ENCODE measurements around the gene GRIK3.
A peak's percentile ranks its signal among the peaks of the same experiment; 100 is the strongest.

Gene GRIK3

GRCh38 chr1:37055631-37056030, 21.3 kb upstream of the GRIK3 start:
- Histone ChIP-seq H3K27me3 (ENCODE audit: insufficient read depth, low read length, poor library complexity) (no peaks in the 10 kb centered on the region), H3K4me2 (ENCODE audit: low read length) (no peak overlapping the region), H3K79me1 (ENCODE audit: low read length) (no peaks in the 10 kb centered on the region), H3K9ac (ENCODE audit: low read length) (no peak overlapping the region), H2BK5ac (ENCODE audit: low read length) (no peak overlapping the region), H2BK120ac (ENCODE audit: low read depth, low read length) (no peak overlapping the region), H3K4me1 (ENCODE audit: control insufficient read depth, low read depth, low read length) (no peaks in the 10 kb centered on the region), H4K8ac (ENCODE audit: low read depth, low read length) (no peak overlapping the region), H3K36me3 (ENCODE audit: control insufficient read depth, insufficient read depth, low read length) (no peaks in the 10 kb centered on the region), H2AK5ac (ENCODE audit: low read length) (no peak overlapping the region), H3K4me3 (ENCODE audit: low read length) (no peak overlapping the region), H2BK15ac (replicated peaks; ENCODE audit: low read depth) (no peak overlapping the region), H4K5ac (ENCODE audit: low read length) (no peak overlapping the region), H3K79me2 (ENCODE audit: control insufficient read depth, insufficient read depth, low read length) (no peaks in the 10 kb centered on the region), H3K27ac (ENCODE audit: low read depth, low read length) (no peak overlapping the region), H3K18ac (ENCODE audit: low read length) (no peak overlapping the region), H3K23ac (ENCODE audit: low read length) (no peak overlapping the region), H3K4ac (ENCODE audit: low read depth, low read length) (no peak overlapping the region), H3K56ac (ENCODE audit: low read length) (no peak overlapping the region)
- WGBS (ENCODE audit: extremely low coverage, insufficient coverage, low lambda C conversion rate): no CpG with 5 or more reads among the region's 3 CpGs
- DNase-seq: no peak

- Histone ChIP-seq H3K79me1 (ENCODE audit: low read length) (no peaks in the 10 kb centered on the region), H3K4me1 (ENCODE audit: control insufficient read depth, low read depth, low read length) (no peaks in the 10 kb centered on the region), H2BK5ac (ENCODE audit: low read length) (no peak overlapping the region), H3K18ac (ENCODE audit: low read length) (no peak overlapping the region), H3K9ac (ENCODE audit: low read length) (no peak overlapping the region), H3K79me2 (ENCODE audit: control insufficient read depth, insufficient read depth, low read length) (no peaks in the 10 kb centered on the region), H2BK120ac (ENCODE audit: low read depth, low read length) (no peak overlapping the region), H4K5ac (ENCODE audit: low read length) (no peak overlapping the region), H3K4ac (ENCODE audit: low read depth, low read length) (no peak overlapping the region), H3K4me2 (ENCODE audit: low read length) (no peak overlapping the region), H3K56ac (ENCODE audit: low read length) (no peak overlapping the region), H3K27ac (ENCODE audit: low read depth, low read length) (no peak overlapping the region), H3K36me3 (ENCODE audit: control insufficient read depth, insufficient read depth, low read length) (no peaks in the 10 kb centered on the region), H3K27me3 (ENCODE audit: insufficient read depth, low read length, poor library complexity) (no peaks in the 10 kb centered on the region), H3K23ac (ENCODE audit: low read length) (no peak overlapping the region), H2AK5ac (ENCODE audit: low read length) (no peak overlapping the region), H2BK15ac (replicated peaks; ENCODE audit: low read depth) (no peak overlapping the region), H3K4me3 (ENCODE audit: low read length) (no peak overlapping the region), H4K8ac (ENCODE audit: low read depth, low read length) (no peak overlapping the region)
- WGBS (ENCODE audit: extremely low coverage, insufficient coverage, low lambda C conversion rate): no CpG with 5 or more reads among the region's 5 CpGs
- DNase-seq: no peak
Measured at GRCh38 chr1:37053173-37053572, 18.9 kb upstream of the GRIK3 start.

GRCh38 chr1:37052120-37052519, 17.8 kb upstream of the GRIK3 start:
- no peaks in the 10 kb centered on the region for H3K4me1 ChIP-seq (ENCODE audit: control insufficient read depth, low read depth, low read length)
- H3K79me2 ChIP-seq (ENCODE audit: control insufficient read depth, insufficient read depth, low read length): no peaks in the 10 kb centered on the region
- no peak overlapping the region for H3K27ac ChIP-seq (ENCODE audit: low read depth, low read length)
- no peak overlapping the region for H3K4me2 ChIP-seq (ENCODE audit: low read length)
- no peak overlapping the region for H3K23ac ChIP-seq (ENCODE audit: low read length)
- no peak overlapping the region for H3K4ac ChIP-seq (ENCODE audit: low read depth, low read length)
- H3K18ac ChIP-seq (ENCODE audit: low read length): no peak overlapping the region
- no peak overlapping the region for H2BK120ac ChIP-seq (ENCODE audit: low read depth, low read length)
- no peak overlapping the region for H2BK15ac ChIP-seq (replicated peaks; ENCODE audit: low read depth)
- no peaks in the 10 kb centered on the region for H3K79me1 ChIP-seq (ENCODE audit: low read length)
- no peaks in the 10 kb centered on the region for H3K36me3 ChIP-seq (ENCODE audit: control insufficient read depth, insufficient read depth, low read length)
- no peak overlapping the region for H4K5ac ChIP-seq (ENCODE audit: low read length)
- no peak overlapping the region for H4K8ac ChIP-seq (ENCODE audit: low read depth, low read length)
- no CpG with 5 or more reads among the region's 1 CpG for whole genome bisulfite sequencing (ENCODE audit: extremely low coverage, insufficient coverage, low lambda C conversion rate)
- no peak overlapping the region for H3K56ac ChIP-seq (ENCODE audit: low read length)
- H3K4me3 ChIP-seq (ENCODE audit: low read length): no peak overlapping the region
- DNase-seq: peak; percentile 30
- no peak overlapping the region for H2BK5ac ChIP-seq (ENCODE audit: low read length)
- no peak overlapping the region for H3K9ac ChIP-seq (ENCODE audit: low read length)
- H2AK5ac ChIP-seq (ENCODE audit: low read length): no peak overlapping the region
- no peaks in the 10 kb centered on the region for H3K27me3 ChIP-seq (ENCODE audit: insufficient read depth, low read length, poor library complexity)

- Histone ChIP-seq H3K27ac (ENCODE audit: low read depth, low read length) (no peak overlapping the region), H4K5ac (ENCODE audit: low read length) (no peak overlapping the region), H3K4me2 (ENCODE audit: low read length) (no peak overlapping the region), H2BK5ac (ENCODE audit: low read length) (no peak overlapping the region), H3K79me2 (ENCODE audit: control insufficient read depth, insufficient read depth, low read length) (no peaks in the 10 kb centered on the region), H4K8ac (ENCODE audit: low read depth, low read length) (no peak overlapping the region), H3K4me1 (ENCODE audit: control insufficient read depth, low read depth, low read length) (no peaks in the 10 kb centered on the region), H3K4ac (ENCODE audit: low read depth, low read length) (no peak overlapping the region), H3K4me3 (ENCODE audit: low read length) (no peak overlapping the region), H3K23ac (ENCODE audit: low read length) (no peak overlapping the region), H3K9ac (ENCODE audit: low read length) (no peak overlapping the region), H3K27me3 (ENCODE audit: insufficient read depth, low read length, poor library complexity) (no peaks in the 10 kb centered on the region), H2BK15ac (replicated peaks; ENCODE audit: low read depth) (no peak overlapping the region), H2BK120ac (ENCODE audit: low read depth, low read length) (no peak overlapping the region), H2AK5ac (ENCODE audit: low read length) (no peak overlapping the region), H3K56ac (ENCODE audit: low read length) (no peak overlapping the region), H3K36me3 (ENCODE audit: control insufficient read depth, insufficient read depth, low read length) (no peaks in the 10 kb centered on the region), H3K18ac (ENCODE audit: low read length) (no peak overlapping the region), H3K79me1 (ENCODE audit: low read length) (no peaks in the 10 kb centered on the region)
- WGBS (ENCODE audit: extremely low coverage, insufficient coverage, low lambda C conversion rate): no CpG with 5 or more reads among the region's 7 CpGs
- no peak for DNase-seq
Measured at GRCh38 chr1:37051346-37051745, 17.0 kb upstream of the GRIK3 start.

- H3K4me2 ChIP-seq (ENCODE audit: low read length): no peak overlapping the region
- DNase-seq: no peak
- whole genome bisulfite sequencing (ENCODE audit: extremely low coverage, insufficient coverage, low lambda C conversion rate): no CpG with 5 or more reads among the region's 19 CpGs
- H3K27me3 ChIP-seq (ENCODE audit: insufficient read depth, low read length, poor library complexity): no peaks in the 10 kb centered on the region
- H3K79me2 ChIP-seq (ENCODE audit: control insufficient read depth, insufficient read depth, low read length): no peaks in the 10 kb centered on the region
- H3K23ac ChIP-seq (ENCODE audit: low read length): no peak overlapping the region
- no peaks in the 10 kb centered on the region for H3K4me1 ChIP-seq (ENCODE audit: control insufficient read depth, low read depth, low read length)
- H2AK5ac ChIP-seq (ENCODE audit: low read length): no peak overlapping the region
- H2BK15ac ChIP-seq (replicated peaks; ENCODE audit: low read depth): no peak overlapping the region
- no peaks in the 10 kb centered on the region for H3K79me1 ChIP-seq (ENCODE audit: low read length)
- H3K4me3 ChIP-seq (ENCODE audit: low read length): no peak overlapping the region
- H3K56ac ChIP-seq (ENCODE audit: low read length): no peak overlapping the region
- H3K18ac ChIP-seq (ENCODE audit: low read length): no peak overlapping the region
- no peak overlapping the region for H2BK120ac ChIP-seq (ENCODE audit: low read depth, low read length)
- H3K36me3 ChIP-seq (ENCODE audit: control insufficient read depth, insufficient read depth, low read length): no peaks in the 10 kb centered on the region
- no peak overlapping the region for H3K27ac ChIP-seq (ENCODE audit: low read depth, low read length)
- no peak overlapping the region for H3K4ac ChIP-seq (ENCODE audit: low read depth, low read length)
- H2BK5ac ChIP-seq (ENCODE audit: low read length): no peak overlapping the region
- H4K8ac ChIP-seq (ENCODE audit: low read depth, low read length): no peak overlapping the region
- H3K9ac ChIP-seq (ENCODE audit: low read length): no peak overlapping the region
- H4K5ac ChIP-seq (ENCODE audit: low read length): no peak overlapping the region
Measured at GRCh38 chr1:37047542-37047941, 13.2 kb upstream of the GRIK3 start.

GRCh38 chr1:37043101-37043500, 8.8 kb upstream of the GRIK3 start:
- H3K9ac ChIP-seq (ENCODE audit: low read length): no peak overlapping the region
- no CpG with 5 or more reads among the region's 2 CpGs for WGBS (ENCODE audit: extremely low coverage, insufficient coverage, low lambda C conversion rate)

More at GRCh38 chr1:37043101-37043500, 8.8 kb upstream of the GRIK3 start:
- no peak overlapping the region for H3K56ac ChIP-seq (ENCODE audit: low read length)
- no peak overlapping the region for H3K4me3 ChIP-seq (ENCODE audit: low read length)
- no peak overlapping the region for H2AK5ac ChIP-seq (ENCODE audit: low read length)
- no peaks in the 10 kb centered on the region for H3K36me3 ChIP-seq (ENCODE audit: control insufficient read depth, insufficient read depth, low read length)
- no peak overlapping the region for H4K5ac ChIP-seq (ENCODE audit: low read length)
- H3K18ac ChIP-seq (ENCODE audit: low read length): no peak overlapping the region
- H3K79me2 ChIP-seq (ENCODE audit: control insufficient read depth, insufficient read depth, low read length): no peaks in the 10 kb centered on the region
- no peak overlapping the region for H3K4me2 ChIP-seq (ENCODE audit: low read length)
- no peak overlapping the region for H2BK120ac ChIP-seq (ENCODE audit: low read depth, low read length)
- no peaks in the 10 kb centered on the region for H3K27me3 ChIP-seq (ENCODE audit: insufficient read depth, low read length, poor library complexity)
- no peaks in the 10 kb centered on the region for H3K4me1 ChIP-seq (ENCODE audit: control insufficient read depth, low read depth, low read length)
- no peak overlapping the region for H2BK15ac ChIP-seq (replicated peaks; ENCODE audit: low read depth)
- H3K4ac ChIP-seq (ENCODE audit: low read depth, low read length): no peak overlapping the region
- H4K8ac ChIP-seq (ENCODE audit: low read depth, low read length): no peak overlapping the region
- no peaks in the 10 kb centered on the region for H3K79me1 ChIP-seq (ENCODE audit: low read length)
- no peak for DNase-seq
- no peak overlapping the region for H3K27ac ChIP-seq (ENCODE audit: low read depth, low read length)
- no peak overlapping the region for H3K23ac ChIP-seq (ENCODE audit: low read length)
- H2BK5ac ChIP-seq (ENCODE audit: low read length): no peak overlapping the region

Data from mesendoderm (in vitro differentiated cells).